Activated CD4-positive, alpha-beta T cell treated with anti-CD3 and anti-CD28 coated beads for 48 hours (primary cell): ENCODE measurements around the gene C20orf144.

Source experiments
- DNase-seq: peaks from one replicate; pipeline ENCODE4 v3.0.0-alpha.2; 2020

Gene C20orf144

DNA sequence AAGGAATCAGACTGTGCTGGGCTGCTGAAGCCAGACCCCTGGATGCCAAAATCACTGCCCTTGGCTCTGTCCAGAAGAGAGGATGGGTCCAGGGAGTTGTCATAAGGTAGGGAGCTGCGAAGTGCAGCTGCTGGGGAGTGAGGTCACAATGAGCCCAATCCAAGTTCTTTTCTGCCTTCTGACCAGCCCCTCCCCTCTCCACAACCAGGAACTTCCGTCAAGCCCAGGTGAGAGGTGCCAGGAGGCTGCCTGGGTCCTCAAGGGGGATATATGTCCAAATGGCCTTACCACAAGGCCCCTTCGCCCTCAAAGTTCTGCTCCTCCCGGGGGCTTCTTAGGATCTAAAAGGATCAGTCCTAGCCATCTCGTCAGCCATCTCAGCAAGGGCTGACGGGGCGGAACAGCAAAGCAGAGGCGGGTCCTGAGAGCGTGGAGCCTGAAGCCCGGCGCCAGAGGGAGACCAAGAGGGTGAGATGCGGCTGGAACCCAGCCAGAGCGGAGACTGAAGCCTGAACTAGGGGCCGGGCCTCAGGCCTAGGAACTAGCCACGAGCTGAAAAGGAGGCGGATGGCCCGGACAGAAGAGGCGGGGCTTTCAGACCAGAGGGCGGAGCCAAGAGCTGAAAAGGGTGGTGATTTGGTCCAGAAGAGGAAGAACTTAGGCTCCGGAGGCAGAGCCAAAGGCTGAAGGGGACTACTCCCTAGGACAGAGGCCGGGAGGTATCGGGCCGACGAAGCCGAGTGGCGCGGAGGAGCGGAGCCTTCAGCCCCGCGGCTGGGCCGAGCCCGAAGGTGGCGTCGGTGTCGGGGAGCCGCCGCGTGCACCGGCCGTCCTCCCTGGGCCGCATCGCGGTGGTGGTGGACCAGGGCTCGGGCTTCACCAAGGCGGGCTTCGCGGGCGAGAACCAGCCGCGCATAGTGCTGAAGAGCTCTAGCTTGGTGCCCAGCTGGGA lies 4.4 kb downstream of the C20orf144 start, which contains the start of gene ACTL10:
Gene ACTL10, plus strand, starts transcription at position 651 of the 952 bp plus-strand sequence. CDS start 555 bp downstream, outside the sequence.
- DNase-seq, result peak; percentile 92

DNA sequence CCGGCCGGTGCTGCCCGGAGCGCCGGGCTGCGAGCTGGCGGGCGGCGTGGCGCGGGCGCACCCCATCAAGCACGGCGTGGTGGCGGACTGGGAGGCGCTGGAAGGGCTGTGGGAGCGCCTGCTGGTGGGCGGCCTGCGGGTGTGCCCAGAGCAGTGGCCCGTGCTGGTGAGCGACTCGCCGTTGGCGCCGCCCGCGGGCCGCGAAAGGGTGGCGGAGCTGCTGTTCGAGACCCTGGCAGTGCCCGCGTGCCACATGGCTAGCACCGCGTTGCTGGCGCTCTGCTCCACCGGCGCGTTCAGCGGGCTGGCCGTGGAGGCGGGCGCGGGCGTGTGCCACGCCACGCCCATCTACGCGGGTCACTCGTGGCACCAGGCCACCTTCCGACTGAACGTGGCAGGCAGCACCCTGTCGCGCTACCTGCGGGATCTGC lies 5.1 kb downstream of the C20orf144 start:
- DNase-seq, result peak; percentile 64

DNA sequence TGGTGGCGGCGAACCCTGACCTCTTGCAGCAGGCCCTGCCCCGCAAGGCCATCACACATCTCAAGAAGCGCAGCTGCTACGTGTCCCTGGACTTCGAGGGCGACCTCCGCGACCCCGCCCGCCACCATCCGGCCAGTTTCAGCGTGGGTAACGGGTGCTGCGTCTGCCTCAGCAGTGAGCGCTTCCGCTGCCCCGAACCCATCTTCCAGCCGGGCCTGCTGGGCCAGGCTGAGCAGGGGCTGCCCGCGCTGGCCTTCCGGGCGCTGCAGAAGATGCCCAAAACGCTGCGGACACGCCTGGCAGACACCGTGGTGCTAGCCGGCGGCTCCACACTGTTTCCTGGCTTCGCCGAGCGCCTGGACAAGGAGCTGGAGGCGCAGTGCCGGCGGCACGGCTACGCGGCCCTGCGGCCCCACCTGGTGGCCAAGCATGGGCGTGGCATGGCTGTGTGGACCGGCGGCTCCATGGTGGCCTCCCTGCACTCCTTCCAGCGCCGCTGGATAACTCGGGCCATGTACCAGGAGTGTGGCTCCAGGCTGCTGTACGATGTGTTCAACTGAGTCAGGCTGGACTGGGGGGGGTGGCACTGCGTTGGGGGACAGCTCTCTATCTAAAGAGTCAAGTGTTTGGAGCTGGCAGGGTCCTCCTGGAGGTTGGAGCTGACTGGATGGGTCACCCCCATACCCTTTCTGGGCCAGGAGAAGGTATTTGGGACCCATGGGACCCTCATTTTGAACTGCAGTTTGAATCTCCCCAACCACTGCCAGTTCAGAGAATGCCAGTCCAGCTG lies 5.7 kb downstream of the C20orf144 start:
- DNase-seq, result peak; percentile 86

DNA sequence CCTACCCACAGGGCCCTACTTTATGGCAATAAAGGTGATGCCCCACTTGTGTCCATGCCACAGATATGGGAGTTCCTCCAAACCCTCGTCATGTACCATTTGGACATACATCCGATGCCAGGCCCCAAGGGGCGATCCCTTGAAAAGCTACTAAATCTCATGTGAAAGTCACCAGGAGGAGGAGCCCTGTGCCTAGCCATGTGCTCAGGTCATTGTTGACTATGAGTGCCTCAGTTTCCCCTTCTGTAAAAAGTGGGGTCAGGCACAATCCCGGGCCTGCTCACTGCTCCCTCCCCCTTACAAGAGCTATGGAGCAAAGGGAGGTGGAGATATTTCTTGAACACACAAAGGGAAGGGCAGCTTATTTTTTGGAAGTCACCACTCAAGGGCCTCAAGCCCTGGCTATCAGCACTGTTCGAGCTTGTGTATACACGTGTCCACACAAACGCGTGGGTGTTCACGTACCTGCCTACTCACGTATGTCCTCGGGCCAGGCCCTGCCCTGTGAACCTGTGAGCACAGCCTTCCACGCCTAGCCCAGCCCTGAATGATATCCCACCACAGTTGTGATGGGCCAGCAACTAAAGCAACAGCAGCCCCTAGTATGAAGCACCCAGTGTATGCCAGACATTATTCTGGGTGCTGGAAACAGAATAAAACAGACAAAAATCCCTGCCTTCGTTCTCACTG lies 6.5 kb downstream of the C20orf144 start:
- DNase-seq, result no peak

DNA sequence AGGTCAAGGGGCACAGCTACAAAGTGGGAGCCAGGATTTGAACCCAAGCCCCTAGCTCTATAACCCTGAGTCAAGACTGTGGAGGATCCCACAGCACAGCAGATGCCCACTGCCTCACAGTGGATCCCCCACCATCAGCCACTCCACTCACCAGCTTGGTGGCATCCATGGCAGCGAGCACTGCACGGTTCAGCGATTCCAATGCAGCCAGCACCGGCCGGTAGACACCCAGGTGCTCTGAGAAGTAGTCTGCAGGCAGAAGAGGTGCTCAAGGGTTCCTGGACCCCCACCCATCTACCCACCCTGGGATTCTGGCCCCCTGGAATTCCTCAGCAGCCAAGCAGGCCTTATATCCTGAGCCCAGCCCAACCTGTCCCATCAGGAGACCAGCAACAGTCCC lies 7.1 kb downstream of the C20orf144 start:
- DNase-seq, result no peak

DNA sequence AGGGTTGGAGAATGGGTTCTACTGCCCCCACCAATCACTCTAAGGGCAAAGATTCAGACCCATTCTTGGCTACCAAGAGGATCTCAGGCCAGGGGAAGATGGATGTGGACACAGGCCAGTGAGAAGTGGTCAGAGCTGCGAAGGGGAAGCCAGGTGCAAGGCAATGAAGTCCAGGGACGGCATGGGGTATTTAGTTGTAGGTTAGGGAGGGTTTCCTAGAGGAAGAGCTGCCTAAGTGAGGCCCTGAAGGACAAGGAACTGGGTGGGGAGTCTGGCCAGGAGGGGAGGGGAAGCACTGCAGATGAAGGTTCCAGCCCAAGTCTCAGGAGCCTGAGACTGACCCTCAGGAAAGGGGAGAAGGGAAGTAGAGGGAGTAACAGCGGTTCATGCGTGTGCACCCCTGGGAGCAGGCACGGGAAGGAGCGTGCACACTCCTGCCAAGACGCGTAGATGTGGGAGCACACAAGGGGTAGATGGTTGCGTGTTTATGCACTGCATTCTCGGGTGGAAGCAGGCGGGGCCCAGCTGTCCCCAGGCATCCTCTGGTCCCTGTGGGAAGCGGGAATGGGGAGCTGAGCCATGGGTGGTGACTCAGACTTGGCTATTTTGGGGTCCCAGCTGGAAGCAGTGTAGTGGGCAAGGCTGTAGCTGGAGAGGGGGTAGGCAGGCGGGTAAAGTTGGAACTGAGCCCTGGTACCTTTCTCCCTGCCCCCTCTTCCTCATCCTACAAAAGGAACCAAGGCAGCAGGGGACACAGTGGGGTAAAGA lies 7.9 kb downstream of the C20orf144 start:
- DNase-seq, result no peak

DNA sequence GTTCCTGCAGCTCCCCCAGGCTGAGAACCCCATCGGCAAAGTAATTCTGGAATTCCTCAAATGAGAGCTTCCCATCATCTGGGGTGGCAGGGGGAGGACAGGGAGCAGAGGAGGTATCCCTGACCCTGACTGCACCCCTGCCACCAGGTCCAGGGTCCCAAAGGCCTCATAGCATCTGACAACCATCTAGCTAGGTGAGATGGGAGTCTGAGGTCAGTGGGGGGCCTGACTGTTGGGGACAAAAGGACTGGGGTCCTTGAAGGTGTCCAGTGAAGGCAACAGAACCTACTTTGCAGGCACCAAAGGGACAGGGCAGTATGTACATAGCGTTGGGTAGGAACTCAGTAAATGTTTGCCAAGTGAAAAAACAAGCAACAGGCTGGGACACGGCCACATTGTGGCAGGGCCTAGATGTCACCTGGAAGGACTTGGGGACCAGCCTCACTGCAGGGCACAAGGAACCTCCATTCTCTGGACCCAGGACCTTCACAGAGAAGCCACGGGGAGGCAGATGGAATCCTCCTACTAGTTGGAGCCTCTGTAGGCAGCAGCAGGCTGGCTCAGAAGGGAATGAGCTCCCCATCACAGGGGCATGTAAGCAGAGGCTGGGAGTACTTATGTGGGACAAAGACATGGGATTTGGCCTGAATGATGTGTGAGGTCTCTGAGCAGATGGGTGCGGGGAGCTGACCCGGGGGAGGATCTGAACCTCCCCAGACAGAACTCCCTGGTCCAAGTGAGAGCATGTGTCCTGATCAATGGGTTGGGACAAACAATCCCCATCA lies 8.8 kb downstream of the C20orf144 start:
- DNase-seq, result no peak

DNA sequence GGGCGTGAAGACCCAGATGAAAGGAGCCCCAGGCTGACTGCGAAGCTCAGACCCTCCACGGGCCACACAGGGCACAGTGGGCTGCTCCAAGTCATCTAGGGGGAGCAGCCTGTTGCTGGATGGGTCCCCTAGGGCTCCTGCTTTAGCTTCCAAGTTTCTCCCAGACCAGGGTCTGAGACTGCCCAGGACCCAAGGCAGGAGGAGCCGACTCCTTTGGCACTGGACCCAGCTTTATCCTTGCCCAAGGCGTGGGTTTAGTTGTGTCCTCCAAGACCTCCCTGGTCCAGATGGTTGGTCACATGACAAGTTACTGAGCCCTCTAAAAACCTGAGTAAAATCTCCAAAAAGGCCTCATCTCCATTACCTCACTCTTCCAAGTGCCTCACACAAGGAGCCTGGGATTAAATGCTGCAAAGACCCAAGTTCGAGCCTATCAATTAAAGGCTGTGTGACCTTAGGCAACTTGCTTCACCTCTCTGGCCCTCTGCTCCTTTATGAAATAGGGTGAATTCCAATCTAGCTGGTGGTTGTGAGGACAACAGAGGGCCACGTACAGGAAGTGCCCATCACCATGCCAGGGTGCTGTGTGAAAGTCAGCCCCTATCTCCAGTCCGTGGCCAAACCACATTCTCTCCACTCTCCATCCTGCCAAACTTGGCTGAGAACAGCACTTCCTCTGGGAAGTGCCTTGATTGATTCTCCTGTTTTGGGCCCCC lies 9.6 kb downstream of the C20orf144 start:
- DNase-seq, result no peak

DNA sequence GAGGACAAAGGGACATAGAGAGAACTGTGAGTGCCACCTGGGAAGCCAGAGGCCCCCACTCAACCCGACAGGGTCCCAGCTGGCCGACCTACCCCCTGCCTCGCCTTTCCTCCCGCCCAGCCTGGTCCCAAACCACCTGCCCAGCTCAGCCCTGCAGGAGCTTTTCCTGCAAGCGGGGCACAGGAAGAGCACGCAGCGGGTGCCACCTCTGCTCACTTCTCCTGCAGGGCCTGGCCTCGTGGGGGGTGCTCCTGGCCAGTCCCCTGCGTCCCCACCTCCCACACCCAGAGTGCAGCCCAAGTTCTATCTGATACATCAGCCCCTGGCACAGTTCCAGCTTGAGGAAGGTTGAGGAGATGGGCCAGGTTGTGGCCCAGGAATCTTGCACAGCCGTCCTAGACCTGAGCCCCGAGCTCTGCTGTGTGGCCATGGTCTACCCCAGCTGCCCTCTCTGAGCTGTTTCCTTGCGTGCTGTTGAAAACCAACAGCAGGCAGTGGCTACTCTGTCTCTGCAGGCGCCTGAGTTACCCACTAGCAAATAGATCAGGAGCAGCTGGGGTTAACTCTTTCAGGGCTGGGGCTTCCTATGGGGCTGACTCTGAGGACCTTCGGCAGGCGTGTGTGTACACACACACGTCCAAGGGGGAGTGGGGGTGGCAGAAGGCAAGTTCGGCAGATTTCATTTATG lies 10.4 kb downstream of the C20orf144 start:
- no peak for DNase-seq

DNA sequence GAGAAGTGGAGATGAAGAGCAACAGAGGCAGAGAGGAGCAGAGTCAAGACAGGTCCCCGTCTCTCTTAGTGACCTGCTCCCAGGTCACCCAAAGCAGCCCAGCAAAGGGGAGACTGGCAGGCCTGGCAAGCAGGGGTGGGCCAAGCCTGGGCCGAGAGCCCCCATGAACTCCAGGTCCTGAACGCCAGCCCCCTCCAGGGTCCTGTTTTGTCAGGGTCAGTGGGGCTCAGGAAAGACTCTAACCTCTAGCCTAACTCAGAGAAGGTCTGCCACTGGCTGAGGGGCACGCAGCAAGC lies 10.9 kb downstream of the C20orf144 start:
- DNase-seq, result no peak

DNA sequence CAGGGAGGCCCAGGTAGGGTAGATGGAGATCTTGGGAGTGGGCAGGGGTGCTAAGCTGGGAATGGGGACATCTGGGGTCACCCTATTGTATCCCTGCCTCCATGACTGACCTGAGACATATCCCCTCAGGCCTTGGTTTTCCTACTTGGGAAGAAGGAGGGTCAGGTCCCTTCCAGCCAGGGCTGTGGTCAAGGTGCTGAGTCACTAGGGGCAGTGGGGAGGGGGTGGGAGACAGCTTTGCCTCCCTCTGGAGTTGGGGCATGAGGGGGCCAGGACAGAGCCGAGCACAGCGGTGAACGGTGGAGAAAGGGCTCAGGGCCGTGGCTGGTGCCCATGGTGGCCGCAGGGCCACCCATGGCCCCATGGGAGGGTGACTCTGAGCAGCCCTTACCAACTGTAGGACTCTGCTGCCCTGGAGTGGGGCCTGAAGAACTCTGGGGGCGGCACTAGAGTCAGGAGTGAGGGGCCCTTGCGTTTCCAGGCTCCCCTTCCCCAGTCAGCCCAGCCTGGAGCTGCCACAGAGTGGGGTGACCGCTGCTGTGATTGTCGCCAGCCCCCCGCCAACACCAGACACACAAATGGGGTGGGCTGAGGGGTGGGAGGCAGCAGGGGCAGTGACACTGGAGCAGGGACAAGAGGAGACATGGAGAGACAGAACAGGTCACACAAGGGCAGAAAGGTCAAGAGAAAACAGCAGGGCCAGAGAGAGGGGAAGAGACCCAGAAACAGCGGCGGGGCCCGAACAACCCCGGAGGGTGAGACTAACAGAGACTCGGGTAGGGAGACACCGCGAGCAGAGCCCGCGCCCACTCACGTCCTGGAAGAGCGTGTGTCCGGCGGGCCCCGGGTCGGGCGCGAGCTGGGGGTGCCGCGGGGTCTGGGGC lies 11.5 kb downstream of the C20orf144 start:
- DNase-seq, result peak; percentile 44

DNA sequence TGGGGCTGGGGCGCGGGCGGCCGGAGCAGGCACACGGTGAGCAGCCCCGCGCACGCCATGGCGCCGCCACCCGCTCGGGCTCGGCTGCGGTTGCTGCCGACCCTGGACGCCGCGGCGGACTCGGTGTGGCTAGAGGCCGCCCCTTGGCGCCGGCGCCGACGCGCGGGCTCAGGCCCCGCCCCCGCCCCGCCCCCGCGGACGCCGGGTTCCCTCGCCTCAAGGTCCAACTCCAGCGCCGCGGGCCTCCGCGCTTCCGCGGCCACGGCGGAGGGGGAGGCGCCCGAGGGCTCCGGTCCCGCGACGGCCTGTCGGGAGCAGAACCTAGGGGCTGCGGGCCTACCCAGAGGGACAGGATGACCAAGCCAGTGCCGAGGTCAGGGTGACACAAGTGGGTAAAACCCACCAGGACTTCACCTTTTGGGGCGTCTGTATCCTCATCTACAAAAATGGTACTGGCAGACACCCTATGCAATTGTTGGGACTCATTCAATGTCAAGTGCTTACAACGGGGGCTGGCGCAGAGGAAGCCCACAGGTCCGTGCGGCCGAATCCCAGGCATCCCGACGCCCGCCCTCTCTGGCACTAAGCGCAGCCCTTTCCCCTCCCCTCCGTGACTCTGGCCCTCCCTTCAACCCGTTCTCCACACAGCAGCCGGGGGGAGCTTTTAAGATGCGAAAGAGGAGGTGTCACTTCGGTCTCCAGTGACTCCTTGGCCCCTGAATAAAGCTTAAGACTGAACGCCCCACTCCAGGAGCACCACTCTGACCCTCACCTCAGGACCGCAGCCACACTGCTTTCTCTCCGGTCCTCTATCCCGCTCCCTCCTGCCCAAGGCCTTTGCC lies 12.4 kb downstream of the C20orf144 start, which contains the start of gene NECAB3:
Gene NECAB3, minus strand, starts transcription at position 135 of the 842 bp plus-strand sequence. Its CDS starts 76 bp downstream, at position 59.
- peak; percentile 63 for DNase-seq

DNA sequence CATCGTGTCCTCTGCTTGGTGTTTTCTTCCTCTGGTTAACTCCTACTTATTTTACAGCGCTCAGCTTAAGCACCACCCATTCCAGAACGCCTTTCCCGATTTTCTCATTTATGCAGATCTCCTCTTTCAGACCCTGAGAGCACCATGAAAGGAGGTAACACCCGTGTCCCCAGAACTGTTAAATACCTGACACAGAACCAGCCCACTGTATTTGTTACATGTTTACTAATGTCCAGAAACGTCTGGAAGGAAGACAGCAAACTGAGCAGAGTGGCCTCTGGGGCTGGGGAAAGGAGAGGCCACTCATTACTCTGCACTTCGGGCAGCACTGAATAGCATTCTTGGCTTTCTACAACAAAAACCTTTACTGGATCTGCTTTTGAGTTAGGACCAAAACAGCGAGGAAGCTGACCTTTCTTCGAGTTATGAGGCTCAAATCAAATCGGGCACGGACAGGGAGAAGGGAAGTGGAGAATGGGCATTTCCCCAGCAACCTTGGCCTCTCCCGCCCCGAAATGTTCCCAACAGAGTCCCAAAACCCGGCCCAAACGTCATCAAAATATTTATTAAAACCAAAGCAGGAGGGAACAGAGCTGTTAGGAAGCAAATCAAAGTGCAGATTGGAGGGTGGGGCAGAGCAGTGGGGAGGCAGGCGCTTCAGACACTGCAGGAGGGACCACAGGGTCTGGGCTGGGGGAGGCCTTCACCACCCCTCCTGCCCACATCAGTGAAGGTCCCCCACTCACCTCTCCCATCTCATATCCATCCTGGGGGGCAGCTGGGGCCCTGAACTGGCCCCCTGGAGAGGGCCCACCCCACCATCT lies 13.2 kb downstream of the C20orf144 start:
- DNase-seq, result no peak

DNA sequence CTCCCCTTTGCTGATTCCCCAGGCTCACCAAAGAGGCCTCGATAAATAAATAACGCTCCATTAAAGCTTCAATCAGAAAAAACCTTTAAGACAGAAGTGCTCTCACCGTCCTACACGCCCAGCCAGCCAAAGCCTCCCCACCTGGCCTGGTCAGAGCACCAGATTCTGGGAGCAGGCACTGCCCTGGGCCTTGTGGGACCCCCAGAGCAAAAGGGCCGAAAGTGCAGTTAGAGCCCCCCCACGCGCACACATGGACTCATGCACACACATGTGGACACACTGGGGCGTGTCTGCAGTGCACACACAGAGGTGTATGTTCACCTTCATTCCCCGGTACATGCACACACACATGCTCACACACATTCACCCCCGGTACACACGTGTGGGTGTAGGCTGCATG lies 14.0 kb downstream of the C20orf144 start:
- DNase-seq, result no peak

DNA sequence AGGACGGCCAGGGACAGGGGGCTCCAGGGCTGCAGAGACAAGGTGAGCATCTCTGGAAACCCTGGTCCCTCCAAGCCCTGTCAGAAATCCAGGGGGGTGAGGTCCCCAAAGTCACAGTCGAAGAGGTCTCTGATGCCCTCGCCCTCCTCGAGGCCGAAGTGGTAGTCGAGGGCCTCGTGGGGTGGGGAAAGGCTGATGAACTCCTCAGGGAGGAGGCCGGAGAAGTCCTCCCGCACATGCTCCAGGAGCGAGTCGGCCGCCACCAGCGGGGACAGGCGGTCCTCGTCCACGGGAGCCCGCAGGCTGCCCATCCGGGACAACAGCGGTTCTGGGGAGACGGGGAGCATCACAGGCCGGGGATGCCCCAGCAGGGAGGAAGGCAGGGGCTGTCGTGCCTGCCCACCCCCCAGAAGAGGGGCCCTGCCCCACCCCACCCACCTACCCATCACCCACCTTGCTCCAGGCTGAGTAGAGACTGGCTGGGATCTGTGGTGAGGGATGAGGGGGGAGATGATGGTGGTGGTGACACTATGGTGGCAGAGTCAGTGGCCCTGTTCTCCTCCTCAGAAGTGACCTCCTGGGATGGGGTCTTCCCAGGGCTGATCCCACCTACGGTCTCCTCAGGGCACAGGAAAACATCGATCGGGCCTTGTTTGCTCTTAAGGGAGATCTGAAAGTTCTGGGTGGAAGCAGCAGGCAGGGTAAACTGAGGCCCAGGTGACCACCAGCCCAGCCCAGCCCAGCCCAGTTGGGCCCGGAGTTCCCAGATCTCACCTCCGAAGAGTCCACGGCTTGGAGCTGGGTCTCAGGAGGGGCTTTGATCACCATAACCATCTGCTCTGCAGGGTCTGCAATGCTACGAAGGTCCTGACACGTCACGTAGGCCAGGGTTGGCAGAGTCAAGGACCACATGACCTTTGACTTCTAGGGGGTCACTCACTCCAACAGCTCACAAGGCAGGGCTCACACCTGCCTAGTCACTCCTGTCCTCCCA lies 14.8 kb downstream of the C20orf144 start:
- no peak for DNase-seq
